SK-N-SH (cell line): ENCODE measurements around the gene SETD3. TPM values are rescaled to one million over a fixed set of nuclear protein-coding genes. Genes with fewer than 3 reads are reported as not detected.

ENCODE experiments used
- CTCF ChIA-PET: fragments of 300-600, 350-600 bp; formaldehyde crosslinking; extraction: SDS; loops from one replicate; lab custom pipeline; 2021; lab: Yijun Ruan, JAX
- POLR2A ChIA-PET: fragments of 350-600 bp; sonication (Branson Sonifier 250); formaldehyde crosslinking; extraction: SDS; loops from one replicate; lab custom pipeline; 2020; ENCODE audit warnings: antibody characterized with exemption, inconsistent platforms; lab: Yijun Ruan, JAX
- DNase-seq: peaks from one replicate; pipeline ENCODE4 v3.0.0; 2012
- H2AFZ ChIP-seq: fragments of 200-600 bp; sonication (generic); 2 replicates; pipeline ENCODE4 v1.8.1; 2016; ENCODE audit warnings: antibody characterized with exemption, mild to moderate bottlenecking, low read depth
- H3F3A ChIP-seq: fragments of 200-600 bp; sonication (generic); replicated peaks from 2 replicates; pipeline ENCODE3; 2016; ENCODE audit warnings: antibody characterized with exemption, mild to moderate bottlenecking; ENCODE audit not compliant: insufficient read depth
- H3K27ac ChIP-seq, 2 experiments: fragments of 200-500 bp in 1 of 2; fragments of 200-600 bp in 1 of 2; sonication (Bioruptor generic) in 1 of 2; sonication (generic), shearing (Covaris generic) in 1 of 2; 2 replicates each; pipeline versions ENCODE4 v1.5.1 to v1.6.1; 2014 to 2016; ENCODE audit warnings: low read depth in 2 of 2, inconsistent platforms in 1 of 2, low read length in 1 of 2, mild to moderate bottlenecking in 1 of 2, mixed read lengths in 1 of 2
- H3K27me3 ChIP-seq: fragments of 200-600 bp; sonication (generic), shearing (Covaris generic); 2 replicates; pipeline ENCODE4 v1.6.1; 2016; ENCODE audit warnings: mixed run types; ENCODE audit not compliant: insufficient read depth
- H3K36me3 ChIP-seq, 2 experiments: fragments of 200-500 bp in 1 of 2; fragments of 200-600 bp in 1 of 2; sonication (Bioruptor generic) in 1 of 2; sonication (generic) in 1 of 2; replicated peaks in 1 of 2; 2 replicates each; pipeline versions ENCODE3 to v1.5.1; 2014 to 2016; ENCODE audit warnings: low read length in 1 of 2, mild to moderate bottlenecking in 1 of 2; ENCODE audit not compliant: insufficient read depth in 2 of 2, control insufficient read depth in 1 of 2
- H3K4me1 ChIP-seq, 2 experiments: fragments of 200-500 bp in 1 of 2; fragments of 200-600 bp in 1 of 2; sonication (Bioruptor generic) in 1 of 2; sonication (generic), shearing (Covaris generic) in 1 of 2; 2 replicates each; pipeline versions ENCODE4 v1.5.1 to v1.6.1; 2014 to 2016; ENCODE audit warnings: low read depth in 1 of 2, low read length in 1 of 2, mixed run types in 1 of 2; ENCODE audit not compliant: insufficient read depth in 2 of 2, control insufficient read depth in 1 of 2
- H3K4me2 ChIP-seq: fragments of 200-600 bp; sonication (generic), shearing (Covaris generic); 2 replicates; pipeline ENCODE4 v1.6.1; 2017; ENCODE audit warnings: mixed run types
- H3K4me3 ChIP-seq, 2 experiments: fragments of 200-500 bp in 1 of 2; fragments of 200-600 bp in 1 of 2; sonication (Bioruptor generic) in 1 of 2; sonication (generic), shearing (Covaris generic) in 1 of 2; 2 replicates each; pipeline versions ENCODE4 v1.5.1 to v1.8.1; 2014 to 2016; ENCODE audit warnings: low read depth in 2 of 2, inconsistent platforms in 1 of 2, low read length in 1 of 2, mild to moderate bottlenecking in 1 of 2, mixed read lengths in 1 of 2, moderate library complexity in 1 of 2
- H3K79me2 ChIP-seq: fragments of 200-600 bp; sonication (generic); 2 replicates; pipeline ENCODE4 v1.8.1; 2017; ENCODE audit warnings: mild to moderate bottlenecking; ENCODE audit not compliant: insufficient read depth
- H3K9ac ChIP-seq: fragments of 200-600 bp; sonication (generic); 2 replicates; pipeline ENCODE4 v1.6.1; 2017; ENCODE audit warnings: mixed run types
- H3K9me2 ChIP-seq: fragments of 200-600 bp; sonication (generic); 2 replicates; pipeline ENCODE4 v1.6.1; 2017; ENCODE audit warnings: mixed run types
- H3K9me3 ChIP-seq: fragments of 200-600 bp; sonication (generic); 2 replicates; pipeline ENCODE4 v1.6.1; 2017; ENCODE audit warnings: mixed run types, mild to moderate bottlenecking, moderate library complexity
- H4K20me1 ChIP-seq: fragments of 200-600 bp; sonication (generic); 2 replicates; pipeline ENCODE4 v1.6.1; 2017; ENCODE audit warnings: mild to moderate bottlenecking, mixed run types; ENCODE audit not compliant: insufficient read depth
- ELF1 ChIP-seq: IDR thresholded peaks from 2 replicates; pipeline ENCODE4 v1.4.0; 2012
- EZH2phosphoT487 ChIP-seq: fragments of 200-600 bp; sonication (generic); IDR thresholded peaks from 2 replicates; pipeline ENCODE4 v1.6.1; 2017; ENCODE audit warnings: low read depth, mixed run types, mild to moderate bottlenecking, antibody characterized with exemption, moderate library complexity, borderline replicate concordance
- FOXJ3 ChIP-seq: sonication (generic); formaldehyde crosslinking; IDR thresholded peaks from 2 replicates; pipeline ENCODE4 v1.5.1; 2020; ENCODE audit warnings: mild to moderate bottlenecking, missing genetic modification reagents
- FOXM1 ChIP-seq: IDR thresholded peaks from 2 replicates; pipeline ENCODE4 v1.4.0; 2012; ENCODE audit warnings: low read depth, mild to moderate bottlenecking
- GATA2 ChIP-seq: sonication (generic); formaldehyde crosslinking; IDR thresholded peaks from 2 replicates; pipeline ENCODE4 v1.5.0; 2020; ENCODE audit warnings: mild to moderate bottlenecking, missing genetic modification reagents
- JUND ChIP-seq: IDR thresholded peaks from 2 replicates; pipeline ENCODE4 v1.4.0; 2012
- MEF2A ChIP-seq: IDR thresholded peaks from 2 replicates; pipeline ENCODE4 v1.4.0; 2012; ENCODE audit warnings: low read depth, borderline replicate concordance
- NFIC ChIP-seq: IDR thresholded peaks from 2 replicates; pipeline ENCODE4 v1.4.0; 2012; ENCODE audit warnings: borderline replicate concordance
- POLR2AphosphoS5 ChIP-seq: IDR thresholded peaks from 2 replicates; pipeline ENCODE4 v1.6.1; 2012; ENCODE audit warnings: low read depth, low read length
- RAD21 ChIP-seq: IDR thresholded peaks from 2 replicates; pipeline ENCODE4 v1.6.1; 2012; ENCODE audit warnings: mild to moderate bottlenecking, low read length
- RCOR1 ChIP-seq: fragments of 150-350 bp; IDR thresholded peaks from 2 replicates; pipeline ENCODE4 v1.6.1; 2017; ENCODE audit warnings: antibody characterized with exemption, low read length
- SIN3A ChIP-seq: IDR thresholded peaks from 2 replicates; pipeline ENCODE4 v1.6.1; 2012; ENCODE audit warnings: low read depth, mild to moderate bottlenecking, low read length, moderate library complexity, borderline replicate concordance
- TAF1 ChIP-seq: IDR thresholded peaks from 2 replicates; pipeline ENCODE4 v1.6.1; 2012; ENCODE audit warnings: low read depth, mild to moderate bottlenecking, low read length, moderate library complexity, borderline replicate concordance
- TCF12 ChIP-seq: IDR thresholded peaks from 2 replicates; pipeline ENCODE4 v1.4.0; 2012
- YY1 ChIP-seq: IDR thresholded peaks from 2 replicates; pipeline ENCODE4 v1.4.0; 2012; ENCODE audit warnings: low read depth, mild to moderate bottlenecking
- WGBS: methylation state at CpG from one replicate; pipeline ENCODE4 v1.1.6; 2017; ENCODE audit warnings: low lambda C conversion rate; 5-methylcytosine and 5-hydroxymethylcytosine counted together
- polyA plus RNA-seq, 3 experiments: library from polyadenylated mRNA; depleted of rRNA; stranded (reverse); fragments of >200 nt; gene quantifications; 2 replicates each; pipeline ENCODE4 v1.2.3, GENCODE V29; 2012
- TF ChIP-seq, protein P1 (sequence below): fragments of 150-350 bp; IDR thresholded peaks from 2 replicates; pipeline ENCODE4 v1.6.1; 2017; ENCODE audit warnings: antibody characterized with exemption, low read length, low read depth, borderline replicate concordance
- TF ChIP-seq, protein P2 (sequence below): fragments of 200-600 bp; sonication (generic); IDR thresholded peaks from 2 replicates; pipeline ENCODE4 v1.6.1; 2017; ENCODE audit warnings: antibody characterized with exemption, mild to moderate bottlenecking, moderate library complexity
- TF ChIP-seq, protein P3 (sequence below): IDR thresholded peaks from 2 replicates; pipeline ENCODE4 v1.4.0; 2012; ENCODE audit warnings: low read depth, borderline replicate concordance
- TF ChIP-seq, protein P4 (sequence below): IDR thresholded peaks from 2 replicates; pipeline ENCODE4; 2012

The SETD3 gene
- polyA plus RNA-seq, 1 of the 3 experiments (the other 2 are of a cell fraction) = 19.1 TPM

DNA sequence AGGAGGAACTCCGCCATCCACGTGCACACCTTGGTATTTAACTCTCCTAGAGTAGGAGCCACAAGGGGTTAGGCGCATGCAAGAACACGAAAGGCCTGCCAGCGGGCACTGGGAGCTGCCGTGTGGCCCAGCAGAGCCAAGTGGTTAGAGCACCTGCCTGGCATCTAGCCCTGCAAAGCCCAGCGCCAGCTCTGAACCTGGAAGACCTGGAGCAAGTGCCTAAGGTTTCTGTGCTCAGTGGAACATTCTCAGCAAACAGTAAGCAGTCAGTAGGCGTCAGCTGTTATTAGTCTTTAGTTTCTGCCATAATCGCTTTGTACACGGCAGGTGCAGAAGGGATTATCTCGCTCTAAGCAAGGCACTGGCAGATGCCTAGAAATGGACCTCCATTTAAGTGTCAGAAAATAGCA, 55.4 kb downstream of the SETD3 start:
- Histone ChIP-seq H3K9me2 (no peaks in the 10 kb centered on the region), H2AFZ (no peak overlapping the region), H3K4me3 (no peak overlapping the region), H3K27ac (no peak overlapping the region)
- TF ChIP-seq, protein P1, sequence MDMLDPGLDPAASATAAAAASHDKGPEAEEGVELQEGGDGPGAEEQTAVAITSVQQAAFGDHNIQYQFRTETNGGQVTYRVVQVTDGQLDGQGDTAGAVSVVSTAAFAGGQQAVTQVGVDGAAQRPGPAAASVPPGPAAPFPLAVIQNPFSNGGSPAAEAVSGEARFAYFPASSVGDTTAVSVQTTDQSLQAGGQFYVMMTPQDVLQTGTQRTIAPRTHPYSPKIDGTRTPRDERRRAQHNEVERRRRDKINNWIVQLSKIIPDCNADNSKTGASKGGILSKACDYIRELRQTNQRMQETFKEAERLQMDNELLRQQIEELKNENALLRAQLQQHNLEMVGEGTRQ = no peak
- TF ChIP-seq SIN3A (no peak), RAD21 (no peak), YY1 (no peak), TCF12 (no peak), NFIC (no peak)
- TF ChIP-seq, protein P2, sequence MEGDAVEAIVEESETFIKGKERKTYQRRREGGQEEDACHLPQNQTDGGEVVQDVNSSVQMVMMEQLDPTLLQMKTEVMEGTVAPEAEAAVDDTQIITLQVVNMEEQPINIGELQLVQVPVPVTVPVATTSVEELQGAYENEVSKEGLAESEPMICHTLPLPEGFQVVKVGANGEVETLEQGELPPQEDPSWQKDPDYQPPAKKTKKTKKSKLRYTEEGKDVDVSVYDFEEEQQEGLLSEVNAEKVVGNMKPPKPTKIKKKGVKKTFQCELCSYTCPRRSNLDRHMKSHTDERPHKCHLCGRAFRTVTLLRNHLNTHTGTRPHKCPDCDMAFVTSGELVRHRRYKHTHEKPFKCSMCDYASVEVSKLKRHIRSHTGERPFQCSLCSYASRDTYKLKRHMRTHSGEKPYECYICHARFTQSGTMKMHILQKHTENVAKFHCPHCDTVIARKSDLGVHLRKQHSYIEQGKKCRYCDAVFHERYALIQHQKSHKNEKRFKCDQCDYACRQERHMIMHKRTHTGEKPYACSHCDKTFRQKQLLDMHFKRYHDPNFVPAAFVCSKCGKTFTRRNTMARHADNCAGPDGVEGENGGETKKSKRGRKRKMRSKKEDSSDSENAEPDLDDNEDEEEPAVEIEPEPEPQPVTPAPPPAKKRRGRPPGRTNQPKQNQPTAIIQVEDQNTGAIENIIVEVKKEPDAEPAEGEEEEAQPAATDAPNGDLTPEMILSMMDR = no peak
- TF ChIP-seq, all 33 proteins: peak for 0
- no peaks in the 10 kb centered on the region; the same call in 1 of the 2 replicates for H4K20me1 ChIP-seq
- no peak overlapping the region for H3K9ac ChIP-seq
- H3K27me3 ChIP-seq = no peaks in the 10 kb centered on the region
- WGBS = 82% methylated on average over 8 of the region's 11 CpGs
- no peak for DNase-seq
- no peaks in the 10 kb centered on the region; a peak in 1 of 4 replicates for H3K4me1 ChIP-seq
- H3K36me3 ChIP-seq = peaks cover 13 to 16% of the 10 kb centered on the region in 2 experiments
- H3F3A ChIP-seq = peaks cover 4% of the 10 kb centered on the region
- peaks cover 4% of the 10 kb centered on the region; the same call in 1 of the 2 replicates for H3K79me2 ChIP-seq
- ChIA-PET POLR2A (no interaction called here), CTCF (interaction anchor here (3.3 kb wide), 1 partner anchor 9 kb away, joined by 29 read pairs; no protein-coding TSS in a partner anchor)
- H3K9me3 ChIP-seq = peaks cover 4% of the 10 kb centered on the region; the same call in 1 of the 2 replicates
- no peak overlapping the region for H3K4me2 ChIP-seq

DNA sequence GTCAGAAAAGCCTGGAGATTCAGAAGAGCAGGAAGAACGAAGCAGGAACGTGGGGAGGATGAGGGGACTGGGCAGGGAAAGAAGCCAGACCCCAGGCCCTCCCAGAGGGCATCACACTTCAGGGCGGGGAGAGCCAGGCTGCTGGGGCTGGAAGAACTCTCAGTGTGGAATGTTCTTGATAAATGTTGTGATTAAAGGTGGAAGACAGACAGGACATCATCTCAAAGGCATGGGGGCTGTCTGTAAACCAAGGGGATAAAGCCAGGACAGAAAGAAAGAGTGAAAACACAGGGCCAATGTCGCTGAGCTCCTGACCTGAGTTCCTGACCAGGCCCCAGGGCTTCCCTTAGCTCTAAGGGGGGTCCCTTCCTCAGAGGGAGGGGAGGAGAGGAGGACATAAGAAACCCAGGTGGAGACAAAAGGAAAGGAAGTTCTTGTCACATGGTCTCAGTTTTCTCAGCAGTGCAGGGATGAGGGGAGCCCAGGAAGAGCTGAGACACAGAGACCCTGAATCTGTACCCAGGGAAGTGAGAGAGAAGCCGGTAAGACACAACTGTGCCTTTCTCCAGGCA, 56.3 kb downstream of the SETD3 start:
- H3K9ac ChIP-seq = no peak overlapping the region
- TF ChIP-seq, protein P3, sequence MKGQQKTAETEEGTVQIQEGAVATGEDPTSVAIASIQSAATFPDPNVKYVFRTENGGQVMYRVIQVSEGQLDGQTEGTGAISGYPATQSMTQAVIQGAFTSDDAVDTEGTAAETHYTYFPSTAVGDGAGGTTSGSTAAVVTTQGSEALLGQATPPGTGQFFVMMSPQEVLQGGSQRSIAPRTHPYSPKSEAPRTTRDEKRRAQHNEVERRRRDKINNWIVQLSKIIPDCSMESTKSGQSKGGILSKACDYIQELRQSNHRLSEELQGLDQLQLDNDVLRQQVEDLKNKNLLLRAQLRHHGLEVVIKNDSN = no peak
- TF ChIP-seq FOXM1 (no peak), ELF1 (no peak), POLR2AphosphoS5 (no peak), MEF2A (no peak), RCOR1 (no peak), FOXJ3 (CRISPR knock-in tag) (no peak), EZH2phosphoT487 (no peak), JUND (no peak), YY1 (no peak), TAF1 (no peak), TCF12 (no peak), SIN3A (no peak), GATA2 (CRISPR knock-in tag) (no peak)
- TF ChIP-seq, protein P1 = no peak
- TF ChIP-seq, protein P4, sequence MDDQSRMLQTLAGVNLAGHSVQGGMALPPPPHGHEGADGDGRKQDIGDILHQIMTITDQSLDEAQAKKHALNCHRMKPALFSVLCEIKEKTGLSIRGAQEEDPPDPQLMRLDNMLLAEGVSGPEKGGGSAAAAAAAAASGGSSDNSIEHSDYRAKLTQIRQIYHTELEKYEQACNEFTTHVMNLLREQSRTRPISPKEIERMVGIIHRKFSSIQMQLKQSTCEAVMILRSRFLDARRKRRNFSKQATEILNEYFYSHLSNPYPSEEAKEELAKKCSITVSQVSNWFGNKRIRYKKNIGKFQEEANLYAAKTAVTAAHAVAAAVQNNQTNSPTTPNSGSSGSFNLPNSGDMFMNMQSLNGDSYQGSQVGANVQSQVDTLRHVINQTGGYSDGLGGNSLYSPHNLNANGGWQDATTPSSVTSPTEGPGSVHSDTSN = no peak
- peaks cover 4% of the 10 kb centered on the region; the same call in 1 of the 2 replicates for H3K9me3 ChIP-seq
- no peaks in the 10 kb centered on the region for H3K27me3 ChIP-seq
- H3K4me1 ChIP-seq = no peaks in the 10 kb centered on the region; a peak in 1 of 4 replicates
- H3K27ac ChIP-seq = no peak overlapping the region
- no peak overlapping the region for H2AFZ ChIP-seq
- ChIA-PET CTCF (interaction anchor here (0.7 to 3.3 kb wide), 3 partner anchors 8 to 104 kb away, joined by 3 to 29 read pairs (median 3); no protein-coding TSS in a partner anchor), POLR2A (no interaction called here)
- H3F3A ChIP-seq = peaks cover 4% of the 10 kb centered on the region
- H3K9me2 ChIP-seq = no peaks in the 10 kb centered on the region
- no peak for DNase-seq
- peaks cover 11 to 13% of the 10 kb centered on the region in 2 experiments for H3K36me3 ChIP-seq
- H3K4me2 ChIP-seq = no peak overlapping the region
- peaks cover 4% of the 10 kb centered on the region; the same call in 1 of the 2 replicates for H3K79me2 ChIP-seq
- no peaks in the 10 kb centered on the region; the same call in 1 of the 2 replicates for H4K20me1 ChIP-seq
- no peak overlapping the region for H3K4me3 ChIP-seq
- 90% methylated on average over 5 of the region's 5 CpGs for WGBS
